Stimulated activated CD8-positive, alpha-beta memory T cell treated with anti-CD3 and anti-CD28 coated beads, Interleukin-4, amount 100 ng/mL, for 24 hours (primary cell): ENCODE results near the gene DYNC2I2.
"Not testable (repeated sequence)": the region's sequence is repeated elsewhere in the genome, so short reads cannot be mapped to it uniquely, and the experiment has no call there.

Experiments used
- DNase-seq: peaks from one replicate; pipeline ENCODE4 v3.0.0-alpha.2; 2020; ENCODE audit warnings: low read depth

DYNC2I2 gene

DNA sequence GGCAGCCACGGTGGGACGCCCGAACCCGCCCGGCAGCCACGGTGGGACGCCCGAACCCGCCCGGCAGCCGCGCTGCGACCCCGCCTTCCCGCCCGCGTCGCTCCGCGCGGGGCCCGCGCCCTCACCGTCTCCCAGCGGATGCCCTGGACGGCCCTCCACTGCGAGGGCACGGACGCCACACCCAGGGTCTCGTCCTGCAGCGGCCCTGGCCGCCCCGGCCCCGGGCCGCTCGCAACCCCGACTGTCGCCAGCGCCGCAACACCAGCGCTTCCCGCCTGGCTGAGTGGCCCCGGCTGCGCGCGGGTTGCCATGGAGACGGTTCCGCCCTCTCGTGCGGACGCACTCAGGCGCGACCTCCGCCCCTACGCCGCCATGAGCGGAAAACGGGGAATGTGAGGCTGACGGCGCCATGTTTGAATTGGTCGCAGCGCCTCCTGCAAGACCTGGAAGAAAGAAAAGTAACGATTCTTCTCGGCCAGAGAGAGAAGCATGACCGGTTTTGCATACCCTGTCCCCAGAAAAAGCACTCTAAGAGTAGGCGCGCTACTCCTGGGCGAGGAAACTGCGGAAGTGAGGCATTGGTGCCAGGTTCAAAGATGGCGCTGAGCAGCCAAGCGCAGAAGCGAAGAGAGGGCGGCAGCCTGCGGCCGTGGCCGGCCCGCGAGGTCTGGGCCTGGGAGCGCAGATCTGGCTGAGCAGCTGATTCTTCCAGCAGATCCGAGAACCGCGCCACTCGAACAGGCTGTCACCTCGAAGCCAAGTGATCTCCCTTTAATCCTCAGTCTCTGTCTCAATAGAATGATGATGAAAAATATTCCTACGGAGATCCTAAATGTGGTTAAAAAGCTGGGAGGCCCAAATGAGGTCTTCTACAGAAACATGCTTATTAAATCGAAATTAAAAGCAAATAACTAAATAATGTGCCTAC lies at the start of gene DYNC2I2:
Gene DYNC2I2, minus strand, starts transcription at position 432 of the 928 bp plus-strand sequence. Its CDS starts 121 bp downstream, at position 311.
- DNase-seq = peak; percentile 96

DNA sequence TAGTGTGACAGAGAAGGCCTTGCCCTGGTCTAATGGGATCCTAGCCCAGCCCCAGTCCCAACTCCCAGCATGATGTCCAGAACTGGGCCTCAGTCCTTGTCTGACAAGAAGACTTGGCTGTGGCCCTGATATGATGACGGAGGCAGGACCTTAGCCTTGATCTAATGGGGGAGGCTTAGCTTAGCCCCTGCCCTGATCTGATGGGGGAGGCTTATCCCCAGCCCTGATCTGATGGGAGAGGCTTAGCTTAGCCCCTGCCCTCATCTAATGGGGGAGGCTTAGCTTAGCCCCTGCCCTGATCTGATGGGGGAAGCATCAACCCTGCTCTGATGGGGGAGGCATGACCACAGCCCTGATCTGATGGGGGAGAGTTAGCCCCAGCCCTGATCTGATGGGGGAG lies 49.4 kb upstream of the DYNC2I2 start:
- DNase-seq = no peak

DNA sequence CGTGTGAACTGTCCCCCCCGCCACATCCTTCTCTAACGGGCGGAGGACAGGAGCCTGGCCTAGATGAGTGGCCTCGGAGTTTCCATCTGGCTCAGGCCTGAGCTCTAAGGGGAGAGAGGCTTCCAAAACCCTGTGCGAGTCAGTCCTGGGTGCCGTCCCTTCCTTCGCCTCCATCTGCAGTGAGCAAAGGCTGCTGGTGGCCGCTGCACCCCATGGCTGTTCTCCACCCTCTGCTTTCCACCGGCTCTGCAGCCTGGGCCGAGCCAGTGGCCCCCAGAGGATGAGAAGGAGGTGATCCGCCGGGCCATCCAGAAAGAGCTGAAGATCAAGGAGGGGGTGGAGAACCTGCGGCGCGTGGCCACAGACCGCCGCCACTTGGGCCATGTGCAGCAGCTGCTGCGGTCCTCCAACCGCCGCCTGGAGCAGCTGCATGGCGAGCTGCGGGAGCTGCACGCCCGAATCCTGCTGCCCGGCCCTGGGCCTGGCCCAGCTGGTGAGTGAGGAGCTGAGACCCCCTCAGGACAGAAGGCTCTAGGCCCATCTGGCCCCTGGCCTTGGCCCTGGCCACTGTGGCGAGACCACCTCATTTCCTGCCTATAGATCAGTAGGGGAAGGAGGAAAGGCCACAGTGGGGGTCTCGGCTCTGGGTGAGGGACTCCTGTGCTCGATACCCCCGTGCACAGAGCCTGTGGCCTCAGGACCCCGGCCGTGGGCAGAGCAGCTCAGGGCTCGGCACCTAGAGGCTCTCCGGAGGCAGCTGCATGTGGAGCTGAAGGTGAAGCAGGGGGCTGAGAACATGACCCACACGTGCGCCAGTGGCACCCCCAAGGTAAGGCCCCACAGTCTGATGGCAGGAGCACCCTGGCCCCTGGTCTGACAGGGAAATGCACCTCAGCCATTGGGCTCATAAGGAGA lies 48.7 kb upstream of the DYNC2I2 start:
- DNase-seq = no peak

DNA sequence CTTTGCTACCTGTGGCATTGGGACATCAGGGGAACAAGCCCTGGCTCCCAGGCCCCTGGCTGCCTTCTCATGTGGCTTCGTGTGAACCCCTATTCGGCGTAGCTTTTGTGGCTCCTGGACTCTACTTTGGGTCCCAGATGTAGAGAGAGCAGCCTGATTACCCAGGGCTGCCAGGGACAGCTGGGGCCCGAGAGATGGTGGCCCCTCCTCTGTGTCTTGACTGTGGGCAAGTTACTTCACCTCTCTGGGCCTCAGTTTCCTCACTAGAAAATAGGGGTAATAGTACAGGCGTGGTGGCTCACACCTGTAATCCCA lies 47.7 kb upstream of the DYNC2I2 start:
- DNase-seq = no peak

DNA sequence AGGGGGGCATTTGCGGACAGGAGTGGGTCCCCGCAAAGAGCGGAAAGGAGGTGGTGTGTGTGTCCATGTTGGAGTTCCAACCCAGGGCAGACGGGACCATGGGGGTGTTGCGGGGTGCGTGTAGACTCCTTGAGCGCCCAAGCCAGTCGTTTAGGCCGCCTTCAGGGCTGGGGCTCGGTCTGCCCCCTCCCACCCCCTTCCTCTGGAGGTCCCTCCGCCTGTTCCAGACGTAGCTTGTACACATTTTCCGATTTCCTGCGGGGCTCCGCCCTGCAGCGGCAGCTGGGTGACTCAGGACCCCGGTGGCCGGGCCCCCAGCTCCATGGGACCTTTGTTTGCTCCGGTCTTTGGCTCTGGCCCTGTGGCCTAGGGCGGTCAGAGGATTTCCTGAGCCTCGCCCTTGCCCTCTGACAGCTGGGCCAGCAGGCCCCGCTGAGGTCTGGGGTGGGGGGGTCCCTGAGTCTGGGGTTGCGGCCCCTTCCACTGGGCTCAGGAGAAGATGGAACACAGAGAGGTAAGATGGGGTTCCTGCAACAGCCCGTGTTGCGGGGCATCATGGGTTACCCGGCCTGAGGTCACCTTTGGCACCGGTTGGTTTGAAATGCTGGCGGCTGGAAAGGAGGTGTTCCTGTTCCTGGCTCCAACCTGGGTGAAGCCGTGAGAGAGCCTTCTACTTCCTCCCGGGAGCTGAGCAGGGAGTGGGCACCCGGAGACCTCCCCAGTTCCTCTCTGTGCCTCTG lies 47.1 kb upstream of the DYNC2I2 start:
- DNase-seq = no peak

DNA sequence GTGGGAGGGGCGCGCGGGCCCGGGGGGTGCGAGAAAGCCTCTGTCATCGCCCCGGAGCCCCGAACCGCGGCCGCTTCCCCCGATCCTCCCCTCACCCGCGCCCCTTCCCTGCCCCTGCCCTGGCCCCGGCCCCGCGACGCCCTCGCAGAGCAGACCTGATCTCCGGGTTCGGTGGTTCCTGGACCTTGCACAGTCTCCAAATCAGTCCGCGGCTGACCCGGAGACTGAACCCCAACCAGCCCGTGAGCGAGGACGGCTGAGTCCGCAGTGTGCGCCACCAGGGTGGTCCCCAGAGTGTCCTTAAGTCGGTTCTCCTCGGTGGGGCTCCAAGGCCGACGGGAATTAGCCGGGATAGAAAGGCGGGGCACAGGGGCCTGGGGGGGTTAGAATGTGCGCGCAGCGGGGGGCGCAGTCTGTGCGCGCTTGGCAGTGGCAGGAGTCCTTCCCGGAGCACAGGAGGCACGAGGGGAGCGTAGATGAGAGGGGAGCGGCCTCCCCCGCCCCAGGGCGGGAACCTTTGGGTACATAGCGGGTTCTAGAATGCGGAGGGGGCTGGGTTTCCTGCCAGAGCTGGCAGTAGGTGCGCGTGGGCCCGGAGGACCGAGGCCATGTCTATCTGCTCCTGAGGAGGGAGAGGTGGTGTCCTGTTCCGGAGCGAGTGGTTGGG lies 46.4 kb upstream of the DYNC2I2 start:
- DNase-seq = no peak

DNA sequence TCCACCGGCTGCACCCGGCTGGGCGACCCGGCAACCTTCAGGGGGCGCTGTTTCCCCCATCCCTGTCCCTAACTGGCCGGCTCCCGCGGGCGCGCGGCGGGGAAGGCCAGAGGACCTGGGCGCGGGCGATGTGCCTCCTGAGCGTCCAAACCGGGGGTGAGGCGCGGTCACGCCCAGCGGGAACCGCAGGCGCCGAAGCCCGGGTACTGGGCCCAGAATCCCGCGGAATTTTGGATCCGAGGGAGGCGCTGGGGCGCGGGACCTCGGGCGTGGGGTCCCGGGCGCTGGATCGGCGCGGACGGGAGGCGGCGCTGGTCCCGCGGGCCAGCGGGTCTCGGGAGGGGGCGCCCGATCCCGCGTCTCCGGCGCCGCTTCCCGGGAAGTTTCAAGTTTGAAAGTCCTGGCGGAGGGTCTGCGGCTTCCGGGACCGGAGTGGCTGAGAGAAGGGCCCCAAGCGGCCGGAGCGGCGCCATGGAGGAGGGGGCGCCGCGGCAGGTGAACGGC lies 45.9 kb upstream of the DYNC2I2 start, which contains the start of gene PKN3:
Gene PKN3, plus strand, starts transcription at position 59 of the 504 bp plus-strand sequence. Its CDS starts 413 bp downstream, at position 472.
- peak; percentile 82 for DNase-seq

DNA sequence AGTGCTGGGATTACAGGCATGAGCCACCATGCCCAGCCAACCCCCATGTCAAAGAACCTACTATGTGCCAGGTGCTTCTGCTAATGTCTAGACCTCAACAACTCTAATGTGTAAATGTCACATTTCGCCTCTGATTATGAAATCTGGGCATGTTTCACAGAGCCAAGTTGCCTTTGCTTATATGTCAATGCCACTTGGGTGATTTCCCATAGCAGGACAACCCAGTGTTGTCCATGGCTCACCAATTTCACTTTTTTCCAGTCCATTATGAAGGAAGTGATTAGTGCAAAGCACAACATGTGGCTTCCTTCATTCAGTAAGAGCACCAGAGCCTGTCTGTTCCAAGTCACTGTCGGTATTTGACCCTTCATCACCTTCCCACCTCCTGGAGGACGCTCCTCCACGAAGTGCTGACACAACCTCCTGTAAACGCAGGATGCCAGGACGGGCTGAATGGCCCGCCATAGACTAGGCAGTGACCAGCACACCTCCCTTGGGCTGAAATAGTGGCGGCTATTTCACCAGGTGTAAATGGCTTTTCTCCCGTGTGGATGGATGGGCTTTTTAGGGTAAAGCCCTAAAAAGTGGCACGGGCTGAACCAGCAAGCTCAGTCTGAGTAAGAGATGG lies 44.7 kb upstream of the DYNC2I2 start:
- DNase-seq = no peak

DNA sequence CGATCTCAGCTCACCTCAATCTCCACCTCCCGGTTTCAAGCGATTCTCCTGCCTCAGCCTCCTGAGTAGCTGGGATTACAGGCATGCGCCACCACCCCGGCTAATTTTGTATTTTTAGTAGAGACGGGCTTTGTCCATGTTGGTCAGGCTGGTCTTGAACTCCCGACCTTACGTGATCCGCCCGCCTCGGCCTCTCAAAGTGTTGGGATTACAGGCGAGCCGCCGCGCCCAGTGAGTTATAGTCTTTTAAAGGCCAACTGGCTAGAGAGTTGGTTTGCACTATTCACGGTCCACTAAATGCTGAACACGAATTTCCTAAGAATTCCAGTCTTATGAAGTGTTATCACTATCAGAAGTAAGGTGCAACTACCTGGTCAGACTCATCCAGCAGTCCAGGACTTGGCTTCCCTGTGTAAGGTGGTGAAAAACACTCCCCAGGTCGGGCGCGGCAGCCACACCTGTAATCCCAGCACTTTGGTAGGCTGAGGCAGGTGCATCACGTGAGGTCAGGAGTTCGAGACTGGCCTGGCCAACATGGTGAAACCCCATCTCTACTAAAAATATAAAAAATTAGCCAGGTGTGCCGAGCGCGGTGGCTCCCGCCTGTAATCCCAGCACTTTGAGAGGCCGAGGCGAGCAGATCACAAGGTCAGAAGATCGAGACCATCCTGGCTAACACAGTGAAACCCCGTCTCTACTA lies 42.6 kb upstream of the DYNC2I2 start:
- DNase-seq = not testable (repeated sequence)

DNA sequence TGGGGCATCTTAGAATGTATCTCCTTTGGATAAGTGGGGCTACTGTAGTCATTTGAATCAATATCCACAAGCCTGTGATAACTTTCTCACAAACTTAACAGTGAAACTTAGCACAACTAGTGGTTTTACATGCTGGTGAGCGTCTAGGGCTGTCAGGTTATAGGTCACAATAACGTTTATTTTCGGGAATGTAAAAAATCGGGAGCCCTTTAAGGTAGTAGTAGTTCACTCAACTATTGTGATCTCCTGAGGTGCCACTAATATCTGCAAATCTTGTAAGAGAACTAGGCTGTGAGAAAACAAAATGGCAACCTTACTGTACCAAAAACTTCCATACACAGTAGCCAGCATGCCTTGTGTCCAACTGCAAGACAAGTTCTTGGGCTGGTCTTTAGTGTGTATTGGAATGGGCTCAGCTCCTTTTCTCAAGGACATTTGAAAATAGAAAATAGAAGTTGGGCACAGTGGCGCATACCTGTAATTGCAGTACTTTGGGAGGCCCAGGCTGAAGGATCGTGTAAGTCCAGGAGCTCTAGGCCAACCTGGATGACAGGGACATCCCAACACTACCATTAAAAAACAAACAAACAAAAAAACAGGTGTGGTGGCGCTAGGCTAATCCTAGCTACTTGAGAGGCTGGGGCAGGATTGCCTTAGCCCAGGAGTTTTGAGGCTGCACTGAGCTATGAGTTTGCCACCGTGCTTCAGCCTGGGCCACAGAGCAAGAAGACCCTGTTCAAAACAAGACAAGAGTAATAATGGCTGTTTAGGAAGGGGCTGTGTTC lies 40.5 kb upstream of the DYNC2I2 start:
- DNase-seq = no peak

DNA sequence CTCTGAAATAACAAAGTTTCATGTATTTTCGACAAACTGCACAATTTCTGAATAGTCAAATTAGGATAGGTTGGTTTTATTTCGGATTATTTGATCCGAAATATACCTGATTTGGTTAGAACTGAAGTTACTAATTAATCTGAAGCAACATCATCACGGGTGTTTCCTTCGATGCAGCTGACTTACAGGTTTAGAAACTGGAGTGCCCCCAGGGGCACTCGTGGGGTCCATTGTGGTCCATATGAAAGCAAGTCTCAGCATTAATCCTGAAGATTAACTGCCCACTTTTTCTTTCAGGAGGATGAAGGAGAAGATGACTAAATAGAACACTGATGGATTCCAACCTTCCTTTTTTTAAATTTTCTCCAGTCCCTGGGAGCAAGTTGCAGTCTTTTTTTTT lies 37.7 kb upstream of the DYNC2I2 start:
- no peak for DNase-seq

DNA sequence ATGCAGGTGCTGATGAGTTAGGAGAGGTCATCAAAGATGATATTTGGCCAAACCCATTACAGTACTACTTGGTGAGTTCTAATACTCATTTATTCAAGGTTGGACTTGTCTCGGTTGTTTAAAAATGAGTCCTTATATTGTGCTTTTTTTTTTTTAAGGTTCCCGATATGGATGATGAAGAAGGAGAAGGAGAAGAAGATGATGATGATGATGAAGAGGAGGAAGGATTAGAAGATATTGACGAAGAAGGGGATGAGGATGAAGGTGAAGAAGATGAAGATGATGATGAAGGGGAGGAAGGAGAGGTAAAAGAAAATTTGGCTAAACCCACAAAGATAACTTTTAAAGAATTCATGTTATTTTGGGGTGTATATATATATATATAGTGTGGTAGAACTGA lies 37.1 kb upstream of the DYNC2I2 start:
- DNase-seq = not testable (repeated sequence)

DNA sequence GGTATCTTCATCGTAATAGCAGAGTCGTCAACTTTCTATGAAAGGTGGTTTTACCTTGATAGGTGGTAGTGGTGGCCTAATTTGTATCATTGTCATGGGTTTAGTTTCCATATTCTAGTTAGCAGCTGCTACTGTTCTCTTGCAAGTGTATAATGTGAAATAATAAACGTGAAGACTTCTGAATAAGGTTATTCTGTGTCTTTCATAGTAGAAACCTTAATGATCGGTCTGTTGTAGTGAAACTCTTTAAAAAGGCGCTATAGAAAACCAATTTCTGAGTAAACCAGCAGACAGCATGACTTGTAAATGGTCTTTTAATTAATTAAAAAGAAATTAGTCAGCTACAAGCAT lies 34.0 kb upstream of the DYNC2I2 start:
- DNase-seq = no peak

DNA sequence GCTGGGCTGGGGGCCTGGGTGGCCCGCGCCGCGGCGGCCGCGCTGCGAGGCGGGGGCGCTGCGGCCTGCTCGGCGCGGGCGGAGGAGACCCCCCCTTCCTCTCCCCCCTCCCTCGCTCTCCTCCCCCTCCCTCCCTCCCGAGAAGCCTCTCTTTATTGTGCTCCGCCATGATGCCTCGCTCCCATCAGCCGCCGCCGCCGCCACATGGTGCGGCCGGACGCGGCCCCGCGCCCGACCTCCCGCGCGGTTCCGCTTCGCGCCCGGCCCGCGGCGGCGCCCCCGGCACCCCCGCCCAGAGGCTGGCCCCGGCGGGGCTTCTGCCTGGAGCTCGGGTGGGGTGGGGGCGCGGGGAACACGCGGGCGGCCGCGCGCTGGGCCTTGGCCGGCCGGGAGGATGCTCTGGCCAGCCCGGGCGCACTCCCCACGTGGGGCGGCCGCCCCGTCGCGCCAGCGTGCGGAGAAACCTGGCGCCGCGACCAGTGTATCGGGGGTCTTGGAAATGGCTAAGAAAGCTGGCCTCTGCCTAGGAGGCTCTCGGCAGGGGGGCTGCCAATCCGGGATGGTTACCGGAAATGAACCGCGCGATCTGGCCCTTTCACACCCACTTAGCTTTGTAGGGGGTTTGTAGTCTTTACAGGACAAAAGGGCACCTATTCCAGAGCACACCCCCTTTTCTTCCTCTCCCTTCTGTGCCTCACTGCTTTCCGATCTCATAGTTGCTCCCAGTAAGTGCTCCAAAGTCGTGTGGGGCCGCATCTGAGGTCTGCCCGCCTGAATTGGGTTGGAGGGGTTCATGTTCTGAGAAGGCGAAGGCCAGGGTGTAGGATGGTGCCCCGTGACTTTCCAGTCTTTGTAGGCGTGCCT lies 33.4 kb upstream of the DYNC2I2 start:
- peak; percentile 38 for DNase-seq

DNA sequence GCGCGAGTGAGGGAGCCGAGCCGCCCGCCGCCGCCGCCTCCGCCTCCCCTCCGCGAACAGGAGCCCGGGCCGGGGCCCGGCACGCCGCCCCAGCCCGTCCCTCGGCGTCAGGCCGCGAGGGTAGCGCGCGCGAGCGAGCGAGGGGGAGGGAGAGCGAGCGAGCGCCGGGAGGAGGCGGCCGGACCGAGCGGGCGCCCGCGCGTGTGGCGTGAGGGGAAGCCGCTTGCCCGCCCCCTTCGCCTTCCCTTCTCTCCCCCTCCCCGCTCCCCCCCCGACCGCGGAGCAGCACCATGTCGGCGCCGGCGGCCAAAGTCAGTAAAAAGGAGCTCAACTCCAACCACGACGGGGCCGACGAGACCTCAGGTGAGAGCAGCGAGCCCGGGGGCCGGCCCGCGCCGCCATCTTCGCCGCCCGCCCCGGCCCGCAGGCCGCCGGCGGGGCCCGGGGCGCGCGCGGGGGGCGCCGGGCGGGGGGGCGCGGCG lies 32.7 kb upstream of the DYNC2I2 start:
- no peak for DNase-seq

DNA sequence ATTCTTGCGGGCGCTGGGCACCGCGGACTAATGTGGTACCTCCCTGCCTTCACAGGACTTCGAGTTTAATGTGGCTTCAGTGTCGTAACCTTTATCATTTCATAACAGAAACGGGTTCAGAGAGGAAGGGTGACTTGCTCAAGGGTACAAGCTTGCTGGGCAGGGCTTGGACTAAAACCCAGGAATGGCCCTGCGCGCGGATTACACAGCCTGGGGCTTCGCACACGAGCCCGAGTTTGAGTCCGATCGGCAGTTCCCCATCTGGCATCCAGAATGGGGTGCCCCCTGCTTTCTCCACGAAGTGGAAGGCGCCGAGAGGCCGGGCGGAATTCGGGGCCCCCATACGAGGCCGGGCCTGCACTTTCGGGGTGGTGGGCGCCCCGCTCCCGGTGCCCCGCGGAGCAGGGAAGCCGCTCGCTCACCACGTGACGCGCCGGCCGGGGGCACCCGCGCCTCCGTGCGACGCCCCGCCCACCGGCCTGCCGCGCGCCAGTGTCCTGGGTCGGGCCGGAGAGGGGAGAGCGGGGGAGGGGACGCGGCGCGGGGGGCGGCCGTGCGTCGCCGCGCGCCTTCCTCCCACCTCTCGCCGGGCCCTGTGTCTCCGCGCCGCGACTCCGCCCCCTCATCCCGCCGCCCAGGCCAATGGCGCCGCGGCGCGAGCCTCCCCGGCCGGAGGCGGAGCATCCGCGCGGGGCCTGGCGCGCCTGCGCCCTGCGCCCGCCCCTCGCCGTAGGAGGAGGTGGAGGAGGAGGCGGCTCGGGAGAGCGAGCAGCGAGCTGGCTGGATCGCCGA lies 32.0 kb upstream of the DYNC2I2 start, which contains the start of gene SET:
Gene SET, plus strand, starts transcription at position 722 of the 792 bp plus-strand sequence. CDS start 361 bp downstream, outside the sequence.
- peak; percentile 92 for DNase-seq

DNA sequence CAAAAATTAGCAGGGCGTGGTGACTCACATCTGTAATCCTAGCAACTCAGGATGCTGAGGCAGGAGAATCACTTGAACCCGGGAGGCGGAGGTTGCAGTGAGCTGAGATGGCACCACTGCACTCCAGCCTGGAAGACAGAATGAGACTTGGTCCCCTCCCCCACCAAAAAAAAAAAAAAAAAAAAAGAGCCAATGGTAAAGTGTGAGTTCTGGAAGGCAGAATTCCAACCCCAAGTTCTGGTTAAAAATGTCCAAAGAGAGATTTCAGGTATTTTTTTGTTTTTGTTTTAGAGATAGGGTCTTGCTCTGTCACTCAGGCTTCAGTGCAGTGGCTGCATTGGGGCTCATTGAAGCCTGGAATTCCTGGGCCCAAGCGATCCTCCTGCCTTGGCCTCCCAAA lies 30.8 kb upstream of the DYNC2I2 start:
- DNase-seq = no peak
